ENCODE results near the gene SPRR2G. TPM values are rescaled to one million over a fixed set of nuclear protein-coding genes. Genes with fewer than 3 reads are reported as not detected.

SPRR2G gene
- total and polyA plus RNA-seq, 2 of the 8 experiments (the other 6 are each of a cell fraction or from before 2014, with no cell fraction given): not detected

- Histone ChIP-seq H2BK120ac (replicated peaks; ENCODE audit: low read depth, low read length) (no peak overlapping the region), H3K4me2 (ENCODE audit: insufficient read depth in 1 of 2, low read depth in 2 of 2, low read length in 2 of 2) (no peak overlapping the region), H3K27me3 (replicated peaks in 1 of 4; ENCODE audit: control insufficient read depth in 3 of 4, extremely low read depth in 1 of 4, insufficient read depth in 3 of 4, low read length in 3 of 4) (no peaks in the 10 kb centered on the region), H3K14ac (ENCODE audit: insufficient read length) (no peak overlapping the region), H2AFZ (ENCODE audit: low read length) (no peak overlapping the region), H3K18ac (ENCODE audit: extremely low read depth, low read length) (no peak overlapping the region), H4K5ac (ENCODE audit: insufficient read length, low read depth, low read length) (no peak overlapping the region), H2BK15ac (ENCODE audit: low read length) (no peak overlapping the region), H3K79me2 (ENCODE audit: control insufficient read depth in 1 of 2, insufficient read depth in 2 of 2, low read length in 2 of 2) (no peaks in the 10 kb centered on the region), H3K4ac (replicated peaks; ENCODE audit: insufficient read length, low read depth, low read length) (no peak overlapping the region), H2BK5ac (ENCODE audit: low read depth, low read length) (no peak overlapping the region), H3K27ac (ENCODE audit: low read depth, low read length) (no peak overlapping the region), H3K9me3 (ENCODE audit: insufficient read depth in 2 of 2, low read depth in 1 of 2, low read length in 1 of 2) (no peaks in the 10 kb centered on the region; a peak in 1 of 4 replicates), H4K91ac (replicated peaks; ENCODE audit: insufficient read length, low read length) (no peak overlapping the region), H3K23ac (ENCODE audit: insufficient read length) (no peak overlapping the region), H3K4me1 (replicated peaks in 1 of 4; ENCODE audit: control insufficient read depth in 3 of 4, insufficient read depth in 4 of 4, low read length in 3 of 4) (no peaks in the 10 kb centered on the region), H3K79me1 (ENCODE audit: low read depth, low read length) (no peaks in the 10 kb centered on the region), H3K56ac (replicated peaks; ENCODE audit: insufficient read length, low read depth, low read length) (no peak overlapping the region), H4K20me1 (replicated peaks in 1 of 2; ENCODE audit: control insufficient read depth in 1 of 2, insufficient read depth in 2 of 2, low read length in 2 of 2) (no peaks in the 10 kb centered on the region), H2BK12ac (ENCODE audit: low read depth, low read length) (no peak overlapping the region), H3K36me3 (ENCODE audit: control insufficient read depth in 2 of 4, insufficient read depth in 4 of 4, low read length in 3 of 4) (no peaks in the 10 kb centered on the region), H2AK5ac (ENCODE audit: low read depth, low read length) (no peak overlapping the region), H3K9ac (replicated peaks in 1 of 4; ENCODE audit: extremely low read depth in 1 of 4, low read depth in 3 of 4, low read length in 3 of 4) (no peak overlapping the region), H2BK20ac (ENCODE audit: low read length) (no peak overlapping the region), H3K4me3 (ENCODE audit: extremely low read depth in 1 of 4, insufficient read depth in 2 of 4, low read depth in 3 of 4, low read length in 4 of 4) (no peak overlapping the region), H4K8ac (ENCODE audit: extremely low read depth, insufficient read depth, low read length) (no peak overlapping the region), H3K23me2 (ENCODE audit: low read depth, low read length) (no peaks in the 10 kb centered on the region)
- TF ChIP-seq E2F6 (IDR thresholded peaks at IDR 0.05) (no peak), RNF2 (IDR thresholded peaks at IDR 0.05; ENCODE audit: borderline replicate concordance, low read depth, low read length, missing control alignments, poor library complexity, severe bottlenecking) (no peak), SAP30 (IDR thresholded peaks at IDR 0.05; ENCODE audit: insufficient read depth, insufficient replicate concordance, low read length) (no peak), ZNF274 (IDR thresholded peaks at IDR 0.05; ENCODE audit: borderline replicate concordance, extremely low read depth, low read length) (no peak), KDM5A (IDR thresholded peaks at IDR 0.05; ENCODE audit: low read length) (no peak)
- DNase-seq (ENCODE audit: low read depth in 1 of 2, low spot score in 2 of 2) (no peak), FAIRE-seq (no peak)
- POLR2A ChIA-PET (ENCODE audit: partially characterized antibody): no interaction called here
- CTCF ChIA-PET (ENCODE audit: partially characterized antibody): interaction anchor here (0.6 to 1.2 kb wide), 3 partner anchors 13 to 1122 kb away, joined by 3 to 4 read pairs (median 3); no protein-coding TSS in a partner anchor
Measured at GRCh38 chr1:153174624-153175023, 23.9 kb upstream of the SPRR2G start.

Measured in H1 (cell line).